GM21528 (cell line): ENCODE results near the gene SESN3.
A peak's percentile ranks its signal among the peaks of the same experiment; 100 is the strongest.
"Not testable (repeated sequence)": the region's sequence is repeated elsewhere in the genome, so short reads cannot be mapped to it uniquely, and the experiment has no call there.

Experiments
- ATAC-seq: cut with Tn5 transposase; IDR thresholded peaks from one replicate; pipeline ENCODE4 v1.9.1; 2021; ENCODE audit warnings: mild to moderate bottlenecking, moderate library complexity; ENCODE audit not compliant: unreplicated experiment, low FRiP score

The SESN3 gene

DNA sequence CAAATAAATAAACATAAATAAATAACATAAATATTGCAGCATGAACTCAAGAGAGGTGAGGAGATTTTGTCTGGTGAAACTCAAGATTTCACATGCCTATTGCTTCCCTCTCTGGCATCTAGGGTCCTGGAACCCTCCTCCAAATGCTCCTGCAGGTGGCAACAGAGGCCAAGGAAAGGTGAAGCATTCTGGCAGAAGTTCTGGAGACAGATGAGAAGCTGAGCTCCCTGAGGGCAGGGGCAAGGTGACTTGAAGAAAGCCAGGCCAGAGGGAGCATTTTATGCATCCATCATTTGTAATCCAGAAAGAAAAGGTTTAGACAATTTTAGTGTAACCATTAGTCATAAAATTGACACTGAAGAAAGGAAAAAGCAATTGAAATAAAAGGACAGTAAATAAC, 76.5 kb downstream of the SESN3 start:
- no peak for ATAC-seq

DNA sequence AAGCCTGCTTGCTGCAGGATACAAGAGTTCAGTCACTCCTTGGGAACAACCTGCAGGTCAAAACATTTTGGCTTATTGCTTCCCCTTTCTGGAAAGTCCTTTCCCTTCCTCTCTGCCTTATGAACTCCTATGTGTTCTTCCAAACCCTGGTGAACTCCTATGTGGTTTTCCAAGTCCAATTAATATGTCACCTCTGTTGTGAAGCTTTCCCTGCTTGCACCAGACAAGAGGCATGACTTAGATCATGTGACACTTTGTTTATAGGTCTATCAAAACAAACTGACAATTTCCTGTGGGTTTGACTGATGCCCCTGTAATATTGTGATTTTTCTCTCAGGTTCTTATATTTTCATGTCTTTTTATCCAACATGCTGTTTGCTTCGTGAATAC, 77.2 kb downstream of the SESN3 start:
- ATAC-seq: no peak

DNA sequence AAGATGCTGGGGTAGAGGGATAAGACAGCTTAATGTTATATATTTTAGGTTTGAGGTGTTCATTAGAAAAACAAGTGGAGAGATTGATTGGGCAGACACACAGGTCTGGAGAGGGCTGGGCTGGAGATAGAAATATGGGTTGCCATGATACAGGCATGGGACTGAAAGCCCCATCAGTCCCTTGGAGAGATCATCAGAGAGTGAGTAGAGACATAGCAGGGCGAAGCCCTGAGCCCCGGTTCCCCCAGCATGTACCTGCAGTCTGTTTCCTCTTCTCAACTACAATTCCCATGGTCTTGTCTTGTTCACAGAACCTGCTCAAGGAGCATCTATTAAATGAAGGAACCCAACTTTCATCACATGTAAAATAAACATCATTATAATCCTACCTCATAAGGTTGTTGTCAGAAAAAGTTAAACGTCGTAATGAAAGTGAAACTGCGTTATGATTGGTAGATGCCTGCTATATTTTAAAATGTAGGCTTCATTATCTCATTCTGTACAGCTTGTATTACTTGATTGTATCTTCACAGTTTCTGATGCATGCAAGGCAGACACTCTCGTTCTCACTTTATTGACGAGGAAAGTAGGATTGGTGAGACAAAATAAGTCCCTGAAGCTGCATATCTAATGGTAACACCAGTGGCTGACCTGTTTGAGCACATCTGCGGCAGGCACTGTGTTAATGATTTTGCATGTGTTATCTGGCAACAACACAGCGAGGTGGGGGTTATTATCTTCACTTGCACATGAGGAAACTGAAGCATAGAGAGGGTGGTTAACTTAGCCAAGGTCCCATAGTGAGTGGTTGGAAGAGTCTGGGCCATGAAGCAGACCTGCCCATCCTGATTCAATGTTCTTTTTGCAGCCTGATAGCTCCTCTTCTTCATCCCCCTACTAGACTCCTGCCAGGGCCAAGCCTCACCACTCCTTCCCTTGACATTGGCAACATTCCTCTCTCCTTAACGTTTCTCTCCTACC, 77.8 kb downstream of the SESN3 start:
- no peak for ATAC-seq

DNA sequence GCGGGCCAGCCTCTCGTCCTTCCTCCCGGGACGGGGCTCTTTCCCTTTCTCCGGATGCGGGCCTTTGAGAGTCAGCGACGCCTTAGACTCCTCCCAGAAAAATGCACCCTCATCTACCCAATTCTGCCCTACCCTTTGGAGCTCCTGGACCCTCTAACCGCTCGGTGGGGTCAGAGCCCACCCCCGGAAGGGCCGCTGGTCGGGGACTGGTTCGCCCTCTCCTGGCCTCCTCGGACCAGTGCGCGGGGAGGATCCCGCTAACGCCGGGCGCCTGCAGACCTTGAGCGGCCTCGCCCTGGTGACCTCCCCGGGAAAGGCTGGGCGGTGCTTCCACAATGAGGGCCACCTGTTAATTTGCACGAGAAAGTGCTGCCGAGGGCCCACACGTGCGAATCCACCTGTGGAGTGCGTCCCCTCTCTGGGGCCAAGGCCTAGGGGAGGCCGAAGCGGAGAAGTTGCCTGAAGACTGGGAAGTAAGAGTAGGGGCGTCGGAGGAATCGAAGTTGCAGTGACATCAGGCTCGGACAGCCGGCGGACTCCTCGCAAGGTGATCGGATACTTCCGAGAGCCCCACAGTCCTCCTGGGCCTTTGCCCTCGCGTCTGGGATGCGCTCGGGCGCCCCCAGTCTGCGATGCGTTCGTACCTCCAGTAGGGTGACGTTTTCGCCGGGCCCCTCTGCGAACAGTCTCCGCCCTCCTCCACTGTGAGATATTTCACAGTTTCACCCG, 79.9 kb downstream of the SESN3 start:
- peak; percentile 93 for ATAC-seq

DNA sequence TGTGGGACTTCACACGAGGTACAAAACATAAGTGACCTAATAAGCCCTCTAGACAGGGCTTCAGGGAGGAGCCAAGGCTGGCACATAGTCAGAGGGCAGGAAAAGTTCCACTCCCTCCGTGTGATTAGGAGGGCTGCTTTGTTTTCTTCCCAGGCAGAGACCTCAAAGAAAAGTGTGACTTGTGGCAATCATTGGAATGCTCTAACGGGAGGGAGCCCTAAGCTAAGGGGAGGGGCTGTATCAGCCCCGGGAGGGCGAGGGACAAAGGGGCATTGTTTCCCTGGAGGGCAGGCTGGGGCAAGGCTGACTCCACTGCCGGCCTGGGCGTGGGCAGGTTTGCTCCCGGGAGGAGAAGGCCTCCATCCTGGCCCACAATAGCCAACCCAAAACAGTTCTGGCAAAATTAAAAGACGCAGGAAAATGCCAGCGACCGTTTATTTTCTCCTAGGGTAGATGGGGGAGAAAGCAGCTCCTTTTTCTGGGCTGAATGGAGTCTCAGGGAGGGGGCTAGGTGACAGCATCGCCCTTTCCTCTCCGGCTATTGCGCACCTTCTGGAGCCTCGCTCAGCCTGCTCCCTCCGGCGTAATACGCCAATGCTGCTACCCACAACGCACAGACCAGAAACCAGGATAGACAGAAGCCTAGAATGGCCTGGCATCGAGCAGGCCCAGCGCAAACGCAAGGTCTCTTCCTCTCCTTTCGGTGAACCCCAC, 81.2 kb downstream of the SESN3 start:
- ATAC-seq: no peak

DNA sequence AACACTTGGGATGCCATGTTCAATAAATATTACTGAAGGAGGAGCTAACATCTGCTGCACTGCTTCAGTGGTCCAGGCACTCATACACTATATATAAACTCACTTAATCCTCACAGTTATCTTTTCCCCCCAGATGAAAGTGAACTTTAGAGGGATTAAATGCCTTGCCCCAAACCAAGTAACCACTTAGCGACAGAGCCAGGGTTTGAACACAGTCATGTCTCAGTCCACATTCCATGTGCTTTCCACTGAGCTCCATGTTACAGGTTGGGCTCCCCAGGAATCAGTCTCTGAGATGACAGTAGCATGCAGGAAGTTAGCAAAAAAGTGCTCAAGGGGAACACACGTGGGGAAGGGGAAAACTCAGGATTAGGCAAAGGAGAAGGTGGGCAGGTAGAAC, 82.1 kb downstream of the SESN3 start:
- no peak for ATAC-seq

DNA sequence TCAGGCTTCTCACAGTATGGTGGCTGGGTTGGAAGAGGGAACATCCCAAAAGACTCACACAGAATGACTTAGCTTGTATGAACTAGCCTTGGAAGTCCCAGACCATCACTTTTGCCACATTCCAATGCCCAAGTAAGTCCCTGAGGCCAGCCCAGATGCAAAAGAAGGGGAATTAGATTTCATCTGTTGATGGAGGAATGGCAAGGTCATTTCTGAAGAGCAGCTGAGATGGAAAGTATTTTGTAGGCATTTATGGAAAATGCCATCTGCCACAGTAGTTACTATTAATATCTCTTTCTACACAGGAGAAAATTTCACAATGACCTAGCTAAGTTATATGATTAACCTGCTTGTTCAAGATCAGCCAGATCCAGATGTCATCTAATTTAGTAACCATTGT, 82.6 kb downstream of the SESN3 start:
- ATAC-seq: no peak

DNA sequence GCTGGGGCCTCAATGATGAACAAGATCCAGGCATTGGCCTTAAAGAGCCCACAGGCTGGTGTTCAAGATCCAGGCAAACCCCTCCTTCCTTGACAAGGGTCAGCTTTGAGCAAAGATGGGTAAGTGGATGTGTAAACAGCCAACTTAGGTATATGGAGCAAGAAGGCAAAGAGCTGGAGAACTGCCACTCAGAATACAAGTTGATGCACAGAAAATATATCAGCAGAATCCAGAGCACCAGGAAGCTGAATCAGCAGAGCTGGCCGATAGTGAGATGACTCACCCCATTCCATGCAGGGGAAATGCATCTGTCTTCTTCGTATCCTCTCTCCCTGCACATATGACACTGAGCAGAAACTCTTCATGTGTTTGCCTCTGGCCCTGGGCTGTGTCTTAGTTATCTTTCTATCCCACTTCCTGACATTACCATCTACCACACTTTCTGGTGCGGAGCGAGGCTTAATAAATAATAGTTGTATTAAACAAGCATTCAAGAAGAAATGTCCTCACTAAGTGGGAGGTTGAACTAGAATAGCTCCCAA, 83.6 kb downstream of the SESN3 start:
- no peak for ATAC-seq

DNA sequence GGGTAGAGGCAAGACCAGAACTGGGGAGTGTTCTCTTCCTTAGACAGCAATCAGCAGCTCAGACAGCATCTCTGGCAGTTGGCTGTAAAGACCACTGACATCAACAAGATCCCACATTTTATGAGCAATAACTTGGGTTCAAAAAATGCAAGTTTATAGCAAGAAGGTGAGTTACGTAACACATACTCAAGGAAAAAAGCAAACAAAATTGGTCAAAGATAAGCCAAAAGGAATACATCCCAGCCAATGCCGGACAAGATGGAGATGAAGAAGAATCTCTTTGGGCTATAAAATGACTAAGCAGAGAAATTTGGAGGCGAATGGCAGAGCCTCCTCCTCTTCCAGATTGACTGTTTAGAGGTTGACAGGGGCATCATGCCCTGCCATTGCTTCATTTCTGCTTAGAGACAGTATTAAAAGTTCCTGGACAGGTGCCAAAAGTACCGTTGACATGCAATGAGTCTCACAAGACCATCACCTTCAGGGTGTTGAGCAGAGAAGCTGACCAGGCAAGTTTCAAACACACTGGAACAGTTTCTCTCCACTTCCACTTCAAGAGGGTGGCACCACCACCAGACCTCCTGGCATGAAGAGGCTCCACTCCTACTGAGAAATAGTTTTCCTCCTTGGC, 85.5 kb downstream of the SESN3 start:
- no peak for ATAC-seq

DNA sequence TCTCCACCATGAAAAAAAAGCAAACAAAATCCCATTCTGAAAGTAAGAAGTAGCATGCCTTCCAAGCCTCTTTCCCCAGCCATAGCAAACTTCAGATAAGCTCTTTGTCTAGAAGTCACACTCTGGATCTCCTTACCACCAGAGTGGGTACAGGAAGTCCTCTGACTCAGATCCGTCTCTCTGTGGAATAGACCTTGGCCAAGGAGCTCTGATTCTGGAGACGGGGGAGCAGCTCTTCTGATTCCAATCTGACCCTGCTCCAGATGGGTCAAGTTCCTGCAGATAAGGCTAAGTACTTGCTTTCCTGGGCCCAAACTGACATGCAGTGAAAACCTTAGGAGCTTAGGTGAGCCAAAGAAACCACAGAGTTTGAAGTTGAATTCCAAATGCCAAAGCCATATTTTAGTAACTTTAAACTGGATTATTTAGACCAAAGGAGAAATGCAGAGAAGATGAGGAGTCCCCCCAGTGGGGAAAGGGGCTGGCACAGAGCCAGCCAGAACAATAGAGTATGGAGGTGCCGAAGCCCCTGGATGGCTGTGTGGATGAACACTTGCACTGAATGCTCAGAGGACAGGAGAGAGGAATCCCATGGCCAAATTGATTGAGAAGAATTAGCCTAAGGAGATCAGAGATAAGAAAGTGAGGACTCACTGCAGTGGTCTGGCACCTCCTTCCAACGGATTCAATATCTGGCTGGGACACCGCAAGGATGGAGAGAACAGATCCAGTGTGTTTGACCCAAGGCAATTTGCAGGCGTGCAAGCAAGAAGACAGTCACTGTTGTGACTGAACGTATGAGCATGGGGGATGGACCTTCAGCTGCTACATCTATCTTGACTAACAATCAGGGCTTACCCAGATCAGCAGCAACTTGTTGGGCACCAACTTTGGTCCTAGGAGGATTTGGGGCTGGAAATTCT, 86.4 kb downstream of the SESN3 start:
- ATAC-seq: no peak

DNA sequence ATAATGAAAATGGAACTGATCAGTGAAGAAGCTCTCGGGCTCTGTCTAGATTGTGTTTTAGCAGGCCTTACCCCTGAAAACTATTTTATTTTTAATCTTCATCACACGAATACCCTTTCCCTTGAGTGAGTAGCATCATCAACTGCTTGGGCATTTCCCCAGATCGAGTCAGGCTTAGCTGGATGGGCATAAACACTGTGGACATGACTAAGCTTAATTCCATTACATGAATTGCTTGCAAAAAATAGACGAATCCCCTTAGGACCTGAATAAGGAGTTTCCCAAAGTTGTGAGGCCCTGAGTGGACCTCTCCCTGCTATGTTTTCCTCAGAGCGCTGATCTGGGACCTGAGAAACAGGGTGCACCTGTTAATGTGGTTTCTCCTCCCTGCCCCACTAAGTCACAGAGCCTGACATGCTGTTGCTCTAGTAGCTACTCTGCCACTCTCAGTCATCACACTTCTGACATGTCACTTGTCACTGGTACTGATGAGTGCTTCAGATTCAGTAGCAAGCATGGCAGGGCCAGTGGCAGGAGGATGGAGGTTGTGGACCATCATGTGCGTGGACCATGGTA, 87.8 kb downstream of the SESN3 start:
- ATAC-seq: no peak

DNA sequence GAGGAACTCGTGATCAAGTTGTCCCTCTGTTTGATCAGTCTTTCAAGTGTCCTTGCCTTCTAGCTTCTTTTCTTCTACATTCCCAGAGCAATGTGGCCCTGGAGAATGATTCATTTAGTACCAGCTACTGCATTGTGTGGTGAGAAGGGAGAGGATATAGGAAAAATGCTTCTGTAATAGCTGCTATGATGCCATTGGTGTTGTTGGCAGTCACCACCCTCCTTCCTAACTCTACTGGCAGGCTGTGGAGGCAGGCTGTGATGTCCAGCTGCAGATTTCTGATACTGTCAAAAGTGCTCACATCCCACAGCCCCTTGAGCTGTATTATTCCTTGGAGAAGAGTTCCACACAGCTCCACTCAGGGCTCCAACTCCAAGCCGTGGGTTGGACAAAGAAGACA, 88.6 kb downstream of the SESN3 start:
- no peak for ATAC-seq

DNA sequence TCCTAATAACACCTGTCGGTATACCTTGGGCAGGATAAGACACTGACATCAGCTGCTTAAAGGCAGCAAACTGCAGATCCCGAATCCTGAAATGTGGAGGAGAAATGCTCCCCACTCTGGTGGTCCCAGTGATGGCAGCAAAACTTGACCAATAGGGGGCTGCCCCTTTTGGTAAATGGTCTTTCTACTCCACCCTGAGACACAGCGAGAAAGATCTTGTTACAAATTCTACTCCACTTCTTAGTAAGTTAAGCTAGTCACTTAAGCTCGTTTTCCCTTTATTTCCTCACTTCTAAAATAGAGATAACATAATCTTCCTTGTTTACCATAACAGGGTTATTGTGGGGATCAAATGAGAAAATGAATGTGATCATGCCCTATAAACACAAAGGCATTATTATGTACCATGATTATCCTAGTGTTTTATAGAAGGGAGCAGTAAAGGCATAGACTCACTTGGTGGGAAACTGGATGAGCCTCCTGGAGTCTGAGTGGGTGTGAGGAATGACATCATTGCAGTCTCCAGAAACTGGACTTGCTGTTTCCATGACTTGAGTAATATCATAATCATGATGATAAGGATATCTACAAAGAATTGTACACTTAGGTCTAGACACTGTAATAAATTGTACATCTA, 90.5 kb downstream of the SESN3 start:
- no peak for ATAC-seq

DNA sequence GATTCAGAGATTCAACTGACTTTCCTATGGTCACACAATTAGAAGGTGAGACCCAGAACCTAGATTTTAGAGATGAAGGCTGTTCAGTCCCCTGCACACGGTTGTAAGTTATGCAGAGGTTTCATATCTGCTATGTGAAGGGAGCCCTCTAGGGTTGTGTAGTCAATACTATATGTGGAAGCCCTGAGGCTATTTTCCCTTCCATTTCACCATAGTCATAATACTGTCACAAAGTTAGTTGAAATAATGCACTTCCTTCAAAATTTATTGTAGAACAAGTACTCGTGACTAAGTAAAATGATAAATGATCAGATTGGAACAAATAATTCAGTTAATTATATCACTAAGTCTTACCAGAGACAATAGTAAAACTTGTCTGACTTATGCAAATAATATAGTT, 92.6 kb downstream of the SESN3 start:
- ATAC-seq: peak; percentile 81

DNA sequence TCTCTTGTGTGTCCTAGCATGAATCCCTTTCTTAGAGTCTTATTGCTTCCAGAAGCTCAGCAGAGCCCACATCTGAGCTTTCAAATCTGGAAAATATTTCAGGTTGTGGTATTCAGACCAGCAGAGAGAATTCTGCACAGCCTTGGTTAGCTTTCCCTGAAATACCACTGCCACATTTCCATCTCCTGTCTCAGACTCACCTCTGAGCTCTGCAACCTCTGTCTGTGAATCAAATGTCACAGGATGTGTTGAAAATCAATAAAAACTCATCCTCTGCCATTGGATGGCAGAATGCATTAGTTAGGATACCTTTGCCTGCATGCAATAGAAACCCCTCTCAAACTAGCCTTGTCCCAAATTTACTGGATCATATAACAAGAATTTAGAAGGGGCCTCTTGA, 93.7 kb downstream of the SESN3 start:
- ATAC-seq: no peak

DNA sequence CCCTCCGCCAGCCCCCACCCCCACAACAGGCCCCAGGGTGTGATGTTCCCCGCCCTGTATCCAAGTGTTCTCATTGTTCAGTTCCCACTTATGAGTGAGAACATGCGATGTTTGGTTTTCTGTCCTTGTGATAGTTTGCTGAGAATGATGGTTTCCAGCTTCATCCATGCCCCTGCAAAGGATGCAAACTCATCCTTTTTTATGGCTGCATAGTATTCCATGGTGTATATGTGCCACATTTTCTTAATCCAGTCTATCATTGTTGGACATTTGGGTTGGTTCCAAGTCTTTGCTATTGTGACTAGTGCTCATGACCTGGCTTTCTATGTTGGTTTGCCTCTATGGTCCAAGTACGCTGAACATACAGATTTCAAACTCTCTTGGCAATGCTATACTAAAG, 94.3 kb downstream of the SESN3 start:
- ATAC-seq: not testable (repeated sequence)

DNA sequence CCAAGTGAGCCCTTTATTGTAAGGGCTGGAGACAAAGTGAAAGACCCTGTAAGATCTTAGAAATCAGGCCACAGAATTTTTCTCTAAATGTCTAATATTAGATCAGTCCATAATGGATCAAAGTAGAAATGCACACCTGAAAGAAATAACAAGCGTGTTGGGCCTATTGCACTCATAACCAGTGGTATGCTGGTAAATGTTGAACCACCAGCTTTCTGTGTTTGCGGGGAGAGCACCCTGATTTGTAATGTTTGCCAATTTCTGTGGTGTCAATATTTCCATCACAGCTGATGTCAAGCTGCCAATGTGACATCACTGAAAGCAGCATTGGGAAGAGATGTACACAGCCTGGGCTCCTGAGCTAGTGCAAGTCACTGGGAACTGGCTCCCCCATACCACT, 95.1 kb downstream of the SESN3 start:
- ATAC-seq: no peak

DNA sequence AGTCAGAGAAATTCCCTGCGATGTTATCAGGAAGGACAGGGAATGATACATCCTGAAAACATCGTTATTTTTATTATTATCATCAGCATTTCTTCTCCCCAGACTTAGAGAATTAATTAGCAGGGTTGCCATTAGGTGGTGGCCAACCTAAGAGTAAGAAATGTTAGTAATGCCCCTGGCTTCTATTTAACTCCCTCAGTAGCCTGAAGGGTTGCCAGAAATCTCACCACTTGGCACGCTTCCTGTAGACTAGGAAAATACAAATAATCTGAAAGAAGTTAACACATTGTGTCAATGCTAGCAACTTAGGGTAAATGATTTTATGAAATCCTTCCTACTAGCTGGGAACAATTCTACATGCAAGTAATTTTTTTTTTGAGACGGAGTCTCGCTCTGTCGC, 95.8 kb downstream of the SESN3 start:
- no peak for ATAC-seq

DNA sequence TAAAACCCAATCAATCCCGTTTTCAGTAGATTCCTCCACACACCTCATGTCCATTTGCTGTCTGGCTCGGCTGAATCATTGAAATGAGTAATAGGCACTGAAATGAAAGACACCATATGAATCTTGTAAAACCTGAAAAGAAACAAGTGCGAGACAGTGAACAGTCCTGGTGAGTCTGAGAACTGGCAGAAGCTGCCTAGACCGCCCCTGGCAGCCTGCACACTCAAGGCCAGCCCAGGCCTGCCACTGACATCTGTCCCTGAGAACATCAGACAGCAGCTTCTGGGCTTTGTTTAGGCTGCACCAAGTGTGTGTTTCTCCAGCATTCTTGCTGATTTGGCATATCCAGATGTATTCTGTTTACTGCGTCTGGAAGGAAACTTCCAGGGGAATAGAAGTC, 96.5 kb downstream of the SESN3 start:
- ATAC-seq: no peak
